ENCODE measurements around the gene CAMSAP1.

CAMSAP1 gene

GRCh38 chr9:135774239-135774747 lies 133.1 kb downstream of the CAMSAP1 start:
- no peak for DNase-seq (ENCODE audit: low spot score)

- no peak for DNase-seq (ENCODE audit: low spot score)
These were observed 133.7 kb downstream of the CAMSAP1 start for GRCh38 chr9:135773530-135774238.

GRCh38 chr9:135772702-135773493 lies 134.4 kb downstream of the CAMSAP1 start:
- DNase-seq (ENCODE audit: low spot score): no peak

- no peak for DNase-seq (ENCODE audit: low spot score)
These were observed 135.2 kb downstream of the CAMSAP1 start for GRCh38 chr9:135772056-135772646.

GRCh38 chr9:135771401-135772051 lies 135.8 kb downstream of the CAMSAP1 start:
- DNase-seq (ENCODE audit: low spot score): no peak

- no peak for DNase-seq (ENCODE audit: low spot score)
These were observed 136.6 kb downstream of the CAMSAP1 start for GRCh38 chr9:135770771-135771170.

- no peak for DNase-seq (ENCODE audit: low spot score)
These were observed 137.2 kb downstream of the CAMSAP1 start for GRCh38 chr9:135770203-135770535.

GRCh38 chr9:135769489-135770202 lies 137.7 kb downstream of the CAMSAP1 start:
- DNase-seq (ENCODE audit: low spot score): no peak

GRCh38 chr9:135768516-135769218 lies 138.7 kb downstream of the CAMSAP1 start:
- no peak for DNase-seq (ENCODE audit: low spot score)

GRCh38 chr9:135766707-135767106 lies 140.6 kb downstream of the CAMSAP1 start:
- DNase-seq (ENCODE audit: low spot score): no peak

- no peak for DNase-seq (ENCODE audit: low spot score)
These were observed 141.1 kb downstream of the CAMSAP1 start for GRCh38 chr9:135766251-135766650.

GRCh38 chr9:135765416-135765815 lies 141.9 kb downstream of the CAMSAP1 start:
- no peak for DNase-seq (ENCODE audit: low spot score)

GRCh38 chr9:135764731-135765130 lies 142.6 kb downstream of the CAMSAP1 start:
- DNase-seq (ENCODE audit: low spot score): no peak

- no peak for DNase-seq (ENCODE audit: low spot score)
These were observed 143.5 kb downstream of the CAMSAP1 start for GRCh38 chr9:135763716-135764446.

GRCh38 chr9:135762921-135763320 lies 144.4 kb downstream of the CAMSAP1 start:
- DNase-seq (ENCODE audit: low spot score): no peak

GRCh38 chr9:135761845-135762168 lies 145.5 kb downstream of the CAMSAP1 start:
- DNase-seq (ENCODE audit: low spot score): no peak

- no peak for DNase-seq (ENCODE audit: low spot score)
These were observed 146.0 kb downstream of the CAMSAP1 start for GRCh38 chr9:135761150-135761844.

- no peak for DNase-seq (ENCODE audit: low spot score)
These were observed 146.9 kb downstream of the CAMSAP1 start for GRCh38 chr9:135760465-135760864.

- no peak for DNase-seq (ENCODE audit: low spot score)
These were observed 147.6 kb downstream of the CAMSAP1 start for GRCh38 chr9:135759676-135760300.

Measured in cerebellar cortex (tissue), 1 donor.